Measurements from ENCODE around the gene DOK4.

DOK4 gene

GRCh38 chr16:57473906-57474305 is 12.4 kb downstream of the DOK4 start:
- TF ChIP-seq CTCF (IDR thresholded peaks at IDR 0.05; ENCODE audit: extremely low read depth, insufficient read depth, missing control alignments), result no peak
- in situ Hi-C loops (cut with MboI; ENCODE audit: low pct_unique_long_range_greater_than_20kb, low sequenced_read_pairs, unreplicated experiment), result no loop called here
- DNase-seq (ENCODE audit: low spot score), result no peak

DNA sequence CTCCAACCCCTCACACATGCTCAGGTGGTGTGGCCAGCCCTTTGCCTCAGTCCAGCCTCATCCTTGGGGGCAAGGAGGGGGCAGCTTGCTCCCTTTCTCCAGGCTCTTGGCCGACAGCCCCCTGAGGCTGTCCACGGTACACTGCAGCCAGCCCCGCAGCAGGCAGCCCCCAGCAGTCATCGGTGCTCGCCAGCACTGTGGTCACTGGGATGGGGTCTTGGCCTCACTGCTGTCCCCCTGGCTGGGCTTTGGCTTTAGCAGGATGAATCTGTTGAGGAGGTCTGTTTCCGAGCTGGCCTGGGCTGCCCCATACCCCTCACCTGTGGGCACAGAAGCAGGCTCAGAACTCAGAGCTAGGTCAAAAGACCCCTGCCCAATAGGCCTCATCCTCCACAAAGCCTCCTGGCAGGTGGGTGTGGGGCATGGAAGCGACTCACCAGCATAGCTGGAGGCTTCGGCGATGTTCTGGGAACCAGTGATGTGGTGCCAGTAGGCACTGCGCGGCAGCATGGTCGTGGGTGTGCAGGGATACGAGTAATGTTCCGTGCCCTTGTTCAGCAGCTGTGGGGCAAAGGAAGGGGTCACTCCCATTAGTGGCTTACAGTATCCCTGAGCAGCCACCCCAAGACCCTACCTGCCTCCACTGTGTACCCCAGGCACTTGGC is 13.0 kb downstream of the DOK4 start:
- in situ Hi-C loops (cut with MboI; ENCODE audit: low pct_unique_long_range_greater_than_20kb, low sequenced_read_pairs, unreplicated experiment), result no loop called here
- TF ChIP-seq CTCF (IDR thresholded peaks at IDR 0.05; ENCODE audit: extremely low read depth, insufficient read depth, missing control alignments), result no peak
- DNase-seq (ENCODE audit: low spot score), result no peak

DNA sequence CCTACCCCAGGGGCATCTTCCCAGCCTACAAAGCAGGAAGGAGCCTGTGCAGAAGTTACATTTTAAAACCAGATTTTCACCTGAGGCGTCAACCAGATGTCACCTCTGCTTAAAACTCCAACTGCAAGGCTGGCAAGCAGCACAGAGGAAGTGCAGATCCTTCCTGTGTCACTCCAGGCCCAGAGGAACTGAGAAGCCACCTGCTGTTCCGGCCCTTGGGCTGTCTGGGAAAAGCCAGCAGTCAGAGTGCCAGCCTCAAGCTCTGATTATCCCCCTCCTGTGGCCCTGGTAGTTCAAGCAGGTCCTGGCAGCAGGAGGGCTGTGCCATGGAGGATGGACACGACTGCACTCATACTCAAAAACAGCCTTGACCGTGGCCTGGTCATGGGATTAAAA is 13.6 kb downstream of the DOK4 start:
- no peak for DNase-seq (ENCODE audit: low spot score)
- no peak for TF ChIP-seq CTCF (IDR thresholded peaks at IDR 0.05; ENCODE audit: extremely low read depth, insufficient read depth, missing control alignments)
- in situ Hi-C loops (cut with MboI; ENCODE audit: low pct_unique_long_range_greater_than_20kb, low sequenced_read_pairs, unreplicated experiment), result no loop called here

- in situ Hi-C loops (cut with MboI; ENCODE audit: low pct_unique_long_range_greater_than_20kb, low sequenced_read_pairs, unreplicated experiment), result no loop called here
- no peak for DNase-seq (ENCODE audit: low spot score)
- TF ChIP-seq CTCF (IDR thresholded peaks at IDR 0.05; ENCODE audit: extremely low read depth, insufficient read depth, missing control alignments), result no peak
Observed at GRCh38 chr16:57471852-57472664, 14.2 kb downstream of the DOK4 start.

DNA sequence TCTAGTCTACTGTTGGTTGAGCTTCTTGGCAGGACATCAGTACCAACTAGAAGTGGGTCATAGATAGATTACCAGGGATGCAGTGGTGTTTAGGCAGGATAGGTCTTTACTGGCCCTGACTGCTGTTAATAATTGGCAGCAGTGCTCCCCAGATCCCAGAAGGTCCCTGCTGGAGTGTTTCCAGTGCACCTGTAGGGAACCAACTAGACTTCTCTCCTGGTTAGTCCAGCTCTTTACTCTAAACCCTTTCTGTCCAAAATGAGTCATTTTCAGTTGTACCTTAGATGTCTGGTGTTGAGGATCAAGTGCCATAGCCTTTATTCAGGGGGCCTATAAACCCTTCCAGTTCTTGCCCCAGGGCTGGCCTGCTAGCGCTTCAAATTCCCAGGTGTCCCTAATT is 15.1 kb downstream of the DOK4 start:
- DNase-seq (ENCODE audit: low spot score), result no peak
- TF ChIP-seq CTCF (IDR thresholded peaks at IDR 0.05; ENCODE audit: extremely low read depth, insufficient read depth, missing control alignments), result no peak
- in situ Hi-C loops (cut with MboI; ENCODE audit: low pct_unique_long_range_greater_than_20kb, low sequenced_read_pairs, unreplicated experiment), result no loop called here

- in situ Hi-C loops (cut with MboI; ENCODE audit: low pct_unique_long_range_greater_than_20kb, low sequenced_read_pairs, unreplicated experiment), result no loop called here
- no peak for TF ChIP-seq CTCF (IDR thresholded peaks at IDR 0.05; ENCODE audit: extremely low read depth, insufficient read depth, missing control alignments)
- DNase-seq (ENCODE audit: low spot score), result no peak
Observed at GRCh38 chr16:57470711-57471110, 15.6 kb downstream of the DOK4 start.
